Thyroid gland (tissue), 4 donors: ENCODE measurements around the gene GPR132.

Experiments used
- POLR2A ChIP-seq, 2 donors: fragments of 450-650 bp; IDR thresholded peaks; one replicate each; pipeline ENCODE4 v1.6.1; 2017; ENCODE audit warnings: antibody characterized with exemption in 2 of 2, mild to moderate bottlenecking in 2 of 2, moderate library complexity in 1 of 2
- TF ChIP-seq, protein P1 (sequence below), 6 experiments: fragments of 200-600 bp in 3 of 6; fragments of 450-650 bp in 3 of 6; sonication (generic) in 3 of 6; IDR thresholded peaks; one replicate each; pipeline ENCODE4 v1.5.1; 2016 to 2019; ENCODE audit warnings: antibody characterized with exemption in 6 of 6, mild to moderate bottlenecking in 2 of 6, inconsistent platforms in 1 of 6, moderate library complexity in 1 of 6

- TF ChIP-seq, protein P1, sequence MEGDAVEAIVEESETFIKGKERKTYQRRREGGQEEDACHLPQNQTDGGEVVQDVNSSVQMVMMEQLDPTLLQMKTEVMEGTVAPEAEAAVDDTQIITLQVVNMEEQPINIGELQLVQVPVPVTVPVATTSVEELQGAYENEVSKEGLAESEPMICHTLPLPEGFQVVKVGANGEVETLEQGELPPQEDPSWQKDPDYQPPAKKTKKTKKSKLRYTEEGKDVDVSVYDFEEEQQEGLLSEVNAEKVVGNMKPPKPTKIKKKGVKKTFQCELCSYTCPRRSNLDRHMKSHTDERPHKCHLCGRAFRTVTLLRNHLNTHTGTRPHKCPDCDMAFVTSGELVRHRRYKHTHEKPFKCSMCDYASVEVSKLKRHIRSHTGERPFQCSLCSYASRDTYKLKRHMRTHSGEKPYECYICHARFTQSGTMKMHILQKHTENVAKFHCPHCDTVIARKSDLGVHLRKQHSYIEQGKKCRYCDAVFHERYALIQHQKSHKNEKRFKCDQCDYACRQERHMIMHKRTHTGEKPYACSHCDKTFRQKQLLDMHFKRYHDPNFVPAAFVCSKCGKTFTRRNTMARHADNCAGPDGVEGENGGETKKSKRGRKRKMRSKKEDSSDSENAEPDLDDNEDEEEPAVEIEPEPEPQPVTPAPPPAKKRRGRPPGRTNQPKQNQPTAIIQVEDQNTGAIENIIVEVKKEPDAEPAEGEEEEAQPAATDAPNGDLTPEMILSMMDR (IDR thresholded peaks at IDR 0.05) = no peak
- no peak for TF ChIP-seq POLR2A (IDR thresholded peaks at IDR 0.05)
These were observed 2.7 kb upstream of the GPR132 start for GRCh38 chr14:105067969-105068301.
